Measurements from ENCODE around the gene TP53RK.

- TF ChIP-seq CTCF (IDR thresholded peaks at IDR 0.05): no peak
- no peak for TF ChIP-seq POLR2A (IDR thresholded peaks at IDR 0.05)
Observed at GRCh38 chr20:46683939-46684750, 5.1 kb downstream of the TP53RK start.

Data from testis (tissue), 2 donors.